KOPT-K1 (cell line): ENCODE data around the gene RASGEF1B.

ENCODE experiments used
- H3K27ac ChIP-seq: fragments of 200-600 bp; sonication (generic); 2 replicates; pipeline ENCODE4 v1.5.1; 2016; ENCODE audit warnings: antibody characterized with exemption, mild to moderate bottlenecking, low read depth, low read length; ENCODE audit not compliant: poor library complexity, severe bottlenecking
- H3K36me3 ChIP-seq: fragments of 200-600 bp; sonication (generic); 2 replicates; pipeline ENCODE4 v1.5.1; 2017; ENCODE audit warnings: antibody characterized with exemption, mild to moderate bottlenecking, low read length, moderate library complexity; ENCODE audit not compliant: insufficient read depth
- H3K9me3 ChIP-seq: fragments of 200-600 bp; sonication (generic); 2 replicates; pipeline ENCODE4 v1.5.1; 2017; ENCODE audit warnings: antibody characterized with exemption, low read length, mild to moderate bottlenecking; ENCODE audit not compliant: insufficient read depth, poor library complexity, severe bottlenecking

RASGEF1B gene

GRCh38 chr4:81460191-81460701 is 11.5 kb downstream of the RASGEF1B start:
- Histone ChIP-seq H3K9me3 (no peaks in the 10 kb centered on the region), H3K27ac (no peak overlapping the region), H3K36me3 (peaks cover 33% of the 10 kb centered on the region)

- Histone ChIP-seq H3K9me3 (no peaks in the 10 kb centered on the region), H3K27ac (no peak overlapping the region), H3K36me3 (peaks cover 39% of the 10 kb centered on the region)
Measured at GRCh38 chr4:81459228-81459627, 12.5 kb downstream of the RASGEF1B start.

DNA sequence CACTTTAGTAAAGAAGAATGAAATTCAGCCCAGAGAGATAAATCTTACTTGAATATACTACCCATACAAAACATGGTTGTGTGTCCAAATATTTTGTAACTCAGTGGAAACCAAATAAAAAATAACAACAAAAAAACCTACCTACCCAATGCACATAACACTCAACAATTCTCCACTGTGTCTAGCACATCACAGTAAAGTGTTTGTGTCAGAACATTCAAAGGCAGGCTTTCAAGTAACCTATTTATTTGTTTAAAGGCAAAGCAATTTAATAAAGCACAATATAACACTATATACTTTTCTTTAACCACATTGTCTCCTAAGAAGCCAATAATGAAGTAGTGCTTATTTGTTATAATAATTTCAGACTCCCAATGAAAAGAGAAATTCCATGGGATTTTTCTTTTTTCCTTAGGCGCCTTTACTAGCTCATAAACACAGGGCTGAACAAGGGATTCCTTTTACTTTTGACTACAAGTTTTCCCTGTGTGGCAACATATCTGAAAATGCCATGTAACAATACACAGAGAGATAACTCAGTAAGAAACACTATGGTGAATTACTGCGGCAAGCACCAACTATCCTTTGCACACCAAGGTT is 13.7 kb downstream of the RASGEF1B start:
- no peak overlapping the region for H3K27ac ChIP-seq
- H3K9me3 ChIP-seq: no peaks in the 10 kb centered on the region
- H3K36me3 ChIP-seq: peaks cover 51% of the 10 kb centered on the region

DNA sequence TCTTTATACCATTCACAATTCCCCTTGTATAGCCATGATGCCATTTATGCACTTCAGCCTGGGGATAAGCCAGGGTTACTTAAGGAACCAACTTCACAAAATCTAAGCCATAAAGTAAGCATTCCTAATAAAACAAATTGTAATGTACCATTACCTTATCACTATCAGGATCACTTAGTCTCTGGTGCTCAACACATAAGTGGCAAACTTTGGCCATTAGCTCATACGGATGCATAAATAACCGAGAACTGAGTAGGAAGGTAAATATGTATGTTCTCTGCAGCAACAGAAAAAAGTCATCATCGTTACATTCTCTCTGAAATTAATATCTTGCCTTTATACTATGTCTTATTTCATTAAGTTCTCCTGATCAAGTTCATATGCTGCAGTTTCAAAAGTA is 14.4 kb downstream of the RASGEF1B start:
- Histone ChIP-seq H3K36me3 (peaks cover 58% of the 10 kb centered on the region), H3K27ac (no peak overlapping the region), H3K9me3 (no peaks in the 10 kb centered on the region)

DNA sequence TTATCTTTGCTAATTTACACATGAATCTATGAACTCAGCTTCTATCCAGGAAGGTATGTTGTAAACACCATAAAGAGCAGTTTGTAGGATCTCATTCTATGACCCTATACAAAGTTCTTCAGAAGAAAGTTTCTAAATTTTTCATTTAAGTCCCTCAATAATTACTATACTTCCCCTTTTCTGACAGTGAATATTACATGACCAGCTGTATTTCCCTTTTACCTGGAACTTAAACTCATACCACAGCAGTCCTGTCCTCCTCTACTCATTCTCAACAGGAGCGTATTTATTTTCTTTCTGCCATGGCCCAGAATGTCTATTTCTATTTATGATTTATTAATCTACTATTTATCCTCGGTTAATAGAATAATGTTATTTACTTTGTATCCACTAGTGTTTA is 15.8 kb downstream of the RASGEF1B start:
- Histone ChIP-seq H3K36me3 (peaks cover 60% of the 10 kb centered on the region), H3K9me3 (no peaks in the 10 kb centered on the region), H3K27ac (no peak overlapping the region)

DNA sequence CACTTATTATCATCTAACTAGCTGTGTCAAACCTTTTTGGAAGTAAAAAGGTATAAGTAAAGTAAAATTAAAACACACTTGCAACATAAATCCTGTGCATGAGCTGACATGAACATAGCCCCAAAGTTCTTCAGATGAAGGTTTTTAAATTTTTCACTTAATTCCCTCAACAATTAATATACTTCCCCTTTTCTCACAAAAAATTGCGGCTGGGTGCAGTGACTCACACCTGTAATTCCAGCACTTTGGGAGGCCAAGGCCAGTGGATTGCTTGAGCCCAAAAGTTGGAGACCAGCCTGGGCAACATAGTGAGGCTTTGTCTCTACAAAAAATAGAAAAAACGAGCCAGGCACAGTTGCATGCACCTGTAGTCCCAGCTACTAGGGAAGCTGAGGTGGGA is 16.8 kb downstream of the RASGEF1B start:
- peaks cover 60% of the 10 kb centered on the region for H3K36me3 ChIP-seq
- H3K27ac ChIP-seq: no peak overlapping the region
- H3K9me3 ChIP-seq: no peaks in the 10 kb centered on the region

GRCh38 chr4:81454499-81454898 is 17.2 kb downstream of the RASGEF1B start:
- H3K9me3 ChIP-seq: no peaks in the 10 kb centered on the region
- peaks cover 60% of the 10 kb centered on the region for H3K36me3 ChIP-seq
- no peak overlapping the region for H3K27ac ChIP-seq

DNA sequence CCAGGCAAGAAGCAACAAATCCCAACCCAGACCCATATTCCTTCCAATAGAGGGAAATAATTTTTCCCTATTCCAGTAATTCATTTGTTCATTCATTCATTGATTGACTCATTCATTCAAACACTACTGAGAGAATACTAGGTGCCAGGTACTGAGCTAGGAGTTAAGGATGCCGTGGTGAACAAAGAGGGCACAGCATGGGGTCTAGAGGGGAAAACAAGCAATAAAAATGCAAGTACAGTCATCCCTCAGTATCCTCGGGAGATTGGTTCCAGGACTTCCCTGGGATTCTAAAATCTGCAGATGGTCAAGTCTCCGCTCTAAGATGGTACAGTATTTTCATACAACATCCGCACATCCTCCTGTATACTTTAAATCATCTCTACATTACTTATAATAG is 18.7 kb downstream of the RASGEF1B start:
- no peaks in the 10 kb centered on the region for H3K9me3 ChIP-seq
- H3K27ac ChIP-seq: no peak overlapping the region
- H3K36me3 ChIP-seq: peaks cover 52% of the 10 kb centered on the region

- Histone ChIP-seq H3K36me3 (peaks cover 52% of the 10 kb centered on the region), H3K27ac (no peak overlapping the region)
Measured at GRCh38 chr4:81452452-81453006, 19.2 kb downstream of the RASGEF1B start.

DNA sequence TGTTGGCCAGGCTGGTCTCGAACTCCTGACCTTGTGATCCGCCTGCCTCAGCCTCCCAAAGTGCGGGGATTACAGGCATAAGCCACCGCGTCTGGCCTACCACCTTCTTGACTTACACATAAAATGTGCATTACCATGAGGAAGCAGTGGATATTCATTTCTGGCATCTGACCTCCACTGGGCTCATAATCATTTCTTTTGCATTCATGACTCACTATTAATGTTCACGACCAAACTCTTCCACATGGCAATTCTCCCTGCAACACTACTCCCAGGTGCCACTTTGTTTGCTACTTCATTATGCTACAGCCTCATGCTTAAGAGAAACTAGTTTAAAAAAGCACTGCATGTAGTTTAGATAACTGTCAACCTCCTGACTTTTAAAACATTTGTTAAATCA is 22.7 kb downstream of the RASGEF1B start:
- Histone ChIP-seq H3K36me3 (peaks cover 61% of the 10 kb centered on the region), H3K27ac (no peak overlapping the region), H3K9me3 (no peaks in the 10 kb centered on the region)

More at GRCh38 chr4:81452452-81453006, 19.2 kb downstream of the RASGEF1B start:
- H3K9me3 ChIP-seq: no peaks in the 10 kb centered on the region

- no peak overlapping the region for H3K27ac ChIP-seq
- peaks cover 59% of the 10 kb centered on the region for H3K36me3 ChIP-seq
- no peaks in the 10 kb centered on the region for H3K9me3 ChIP-seq
Measured at GRCh38 chr4:81447566-81448229, 24.0 kb downstream of the RASGEF1B start.

DNA sequence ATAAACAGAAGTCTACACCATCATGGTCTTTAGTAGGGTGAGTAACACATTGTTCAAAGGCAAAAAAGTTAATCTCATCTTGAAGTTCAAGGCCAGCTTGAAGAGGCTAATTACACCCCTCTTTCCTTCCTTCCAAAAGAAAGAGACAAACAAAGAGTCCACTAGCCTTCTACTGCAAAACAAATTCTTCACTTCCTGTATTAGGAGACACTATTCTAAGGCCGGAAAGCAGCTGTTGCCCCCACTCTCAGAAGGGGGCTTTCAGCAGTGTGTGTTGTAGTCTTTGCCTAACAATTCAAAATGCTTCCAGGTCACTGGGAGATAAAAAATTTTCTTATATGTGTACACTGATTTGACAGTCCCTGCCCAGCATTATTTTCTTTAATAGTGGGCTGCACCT is 25.1 kb downstream of the RASGEF1B start:
- Histone ChIP-seq H3K9me3 (no peaks in the 10 kb centered on the region), H3K36me3 (peaks cover 63% of the 10 kb centered on the region), H3K27ac (no peak overlapping the region)

- H3K27ac ChIP-seq: no peak overlapping the region
- peaks cover 74% of the 10 kb centered on the region for H3K36me3 ChIP-seq
- H3K9me3 ChIP-seq: no peaks in the 10 kb centered on the region
Measured at GRCh38 chr4:81445196-81445595, 26.5 kb downstream of the RASGEF1B start.

GRCh38 chr4:81442484-81443085 is 29.1 kb downstream of the RASGEF1B start:
- no peaks in the 10 kb centered on the region for H3K9me3 ChIP-seq
- H3K36me3 ChIP-seq: peaks cover 83% of the 10 kb centered on the region
- no peak overlapping the region for H3K27ac ChIP-seq

- Histone ChIP-seq H3K27ac (no peak overlapping the region), H3K9me3 (no peaks in the 10 kb centered on the region), H3K36me3 (peaks cover 67% of the 10 kb centered on the region)
Measured at GRCh38 chr4:81440949-81441348, 30.8 kb downstream of the RASGEF1B start.
